OCI-LY1 (cell line): ENCODE data around the gene KLK12.

Source experiments
- H2AFZ ChIP-seq: fragments of 200-600 bp; sonication (generic), shearing (Covaris generic); 2 replicates; pipeline ENCODE4 v1.6.0; 2014; ENCODE audit warnings: antibody characterized with exemption, mild to moderate bottlenecking, low read length
- H3F3A ChIP-seq: fragments of 200-600 bp; sonication (generic), shearing (Covaris generic); 2 replicates; pipeline ENCODE4 v1.6.0; 2014; ENCODE audit warnings: mild to moderate bottlenecking, antibody characterized with exemption, low read length, moderate library complexity; ENCODE audit not compliant: insufficient read depth
- H3K27ac ChIP-seq: fragments of 200-600 bp; sonication (generic); 2 replicates; pipeline ENCODE4 v1.5.1; 2014; ENCODE audit warnings: low read length, mixed run types, mild to moderate bottlenecking, low read depth; ENCODE audit not compliant: poor library complexity, severe bottlenecking
- H3K27me3 ChIP-seq: fragments of 200-600 bp; sonication (generic); 2 replicates; pipeline ENCODE4 v1.6.0; 2014; ENCODE audit warnings: antibody characterized with exemption, mild to moderate bottlenecking, low read length, moderate library complexity; ENCODE audit not compliant: insufficient read depth
- H3K36me3 ChIP-seq: fragments of 200-600 bp; sonication (generic); 2 replicates; pipeline ENCODE4 v1.6.1; 2014; ENCODE audit warnings: mild to moderate bottlenecking, antibody characterized with exemption, low read length, moderate library complexity, mixed read lengths; ENCODE audit not compliant: insufficient read depth
- H3K4me1 ChIP-seq: fragments of 200-600 bp; sonication (generic); 2 replicates; pipeline ENCODE4 v1.5.1; 2014; ENCODE audit warnings: mild to moderate bottlenecking, low read length, moderate library complexity; ENCODE audit not compliant: insufficient read depth, severe bottlenecking
- H3K4me2 ChIP-seq: fragments of 200-600 bp; sonication (generic), shearing (Covaris generic); 2 replicates; pipeline ENCODE4 v1.6.1; 2014; ENCODE audit warnings: low read length
- H3K4me3 ChIP-seq: fragments of 200-600 bp; sonication (generic); 2 replicates; pipeline ENCODE4 v1.5.1; 2014; ENCODE audit warnings: low read length, low read depth, mild to moderate bottlenecking, mixed read lengths; ENCODE audit not compliant: poor library complexity, severe bottlenecking
- H3K79me2 ChIP-seq: fragments of 200-600 bp; shearing (Covaris generic); 2 replicates; pipeline ENCODE4 v1.6.1; 2016; ENCODE audit warnings: mixed run types, low read length, mixed read lengths; ENCODE audit not compliant: insufficient read depth
- H3K9ac ChIP-seq: fragments of 200-600 bp; sonication (generic), shearing (Covaris generic); 2 replicates; pipeline ENCODE4 v1.6.1; 2014; ENCODE audit warnings: mild to moderate bottlenecking, low read length, mixed read lengths
- H3K9me2 ChIP-seq: fragments of 200-600 bp; sonication (generic), shearing (Covaris generic); 2 replicates; pipeline ENCODE4 v1.6.1; 2014; ENCODE audit warnings: low read depth, mild to moderate bottlenecking, low read length, mixed read lengths
- H3K9me3 ChIP-seq: fragments of 200-600 bp; shearing (Covaris generic); 2 replicates; pipeline ENCODE4 v1.6.1; 2014; ENCODE audit warnings: low read length, mixed read lengths
- H4K20me1 ChIP-seq: fragments of 200-600 bp; sonication (generic), shearing (Covaris generic); 2 replicates; pipeline ENCODE4 v1.6.0; 2016; ENCODE audit warnings: mild to moderate bottlenecking, low read length; ENCODE audit not compliant: insufficient read depth
- EZH2 ChIP-seq: fragments of 200-600 bp; sonication (generic), shearing (Covaris generic); IDR thresholded peaks from 2 replicates; pipeline ENCODE4 v1.8.0; 2017; ENCODE audit warnings: borderline replicate concordance, mixed run types, mild to moderate bottlenecking, antibody characterized with exemption, low read length, moderate library complexity, mixed read lengths
- TF ChIP-seq, protein P1 (sequence below): fragments of 200-600 bp; sonication (generic), shearing (Covaris generic); IDR thresholded peaks from 2 replicates; pipeline ENCODE4 v1.5.1; 2017; ENCODE audit warnings: mild to moderate bottlenecking, antibody characterized with exemption, low read length, moderate library complexity, mixed read lengths

Gene KLK12

DNA sequence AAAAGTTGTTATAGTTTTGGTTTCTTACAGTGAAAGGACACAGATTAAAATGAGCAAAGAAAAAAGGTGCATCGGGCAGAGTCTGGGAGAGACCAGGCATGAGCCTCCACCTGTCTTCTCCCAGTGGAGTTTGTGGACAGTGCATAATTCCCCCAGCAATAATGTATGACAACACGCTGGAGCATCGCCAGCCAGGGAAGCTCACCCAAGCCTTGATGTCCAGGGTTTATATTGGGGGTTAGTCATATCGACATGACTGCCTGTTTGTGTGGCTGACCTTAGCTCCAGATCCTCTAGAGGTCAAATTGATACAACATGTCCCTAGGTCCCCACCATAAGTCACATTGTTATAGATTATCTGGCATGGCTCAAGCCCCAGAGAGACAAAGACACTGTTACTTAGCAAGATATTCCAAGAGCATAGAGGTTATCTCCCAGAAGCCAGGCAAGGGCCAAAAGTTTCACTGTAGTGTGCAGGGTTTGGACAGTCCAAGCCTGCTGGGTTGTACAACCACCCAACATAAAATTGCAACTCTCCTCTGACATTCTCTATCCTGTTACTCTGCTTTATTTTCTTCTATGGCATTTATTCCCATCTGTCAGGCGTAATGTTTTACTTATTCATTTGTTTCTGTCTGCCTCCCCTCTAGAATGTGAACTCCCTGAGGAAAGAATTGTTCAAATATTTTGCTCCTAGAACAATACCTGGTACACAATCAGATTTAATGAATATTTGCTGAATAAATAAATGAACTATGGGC is 35.7 kb upstream of the KLK12 start:
- Histone ChIP-seq H3K9me2 (no peaks in the 10 kb centered on the region), H2AFZ (no peak overlapping the region), H3K4me1 (no peaks in the 10 kb centered on the region), H3F3A (no peaks in the 10 kb centered on the region), H3K4me3 (no peak overlapping the region), H3K27me3 (peaks cover 2% of the 10 kb centered on the region), H3K4me2 (no peak overlapping the region), H3K36me3 (no peaks in the 10 kb centered on the region), H3K27ac (no peak overlapping the region), H3K9me3 (0 out of 2 replicates have a peak, but pooled peaks cover 4% of the 10 kb centered on the region), H4K20me1 (no peaks in the 10 kb centered on the region), H3K9ac (no peak overlapping the region), H3K79me2 (no peaks in the 10 kb centered on the region)
- TF ChIP-seq, protein P1, sequence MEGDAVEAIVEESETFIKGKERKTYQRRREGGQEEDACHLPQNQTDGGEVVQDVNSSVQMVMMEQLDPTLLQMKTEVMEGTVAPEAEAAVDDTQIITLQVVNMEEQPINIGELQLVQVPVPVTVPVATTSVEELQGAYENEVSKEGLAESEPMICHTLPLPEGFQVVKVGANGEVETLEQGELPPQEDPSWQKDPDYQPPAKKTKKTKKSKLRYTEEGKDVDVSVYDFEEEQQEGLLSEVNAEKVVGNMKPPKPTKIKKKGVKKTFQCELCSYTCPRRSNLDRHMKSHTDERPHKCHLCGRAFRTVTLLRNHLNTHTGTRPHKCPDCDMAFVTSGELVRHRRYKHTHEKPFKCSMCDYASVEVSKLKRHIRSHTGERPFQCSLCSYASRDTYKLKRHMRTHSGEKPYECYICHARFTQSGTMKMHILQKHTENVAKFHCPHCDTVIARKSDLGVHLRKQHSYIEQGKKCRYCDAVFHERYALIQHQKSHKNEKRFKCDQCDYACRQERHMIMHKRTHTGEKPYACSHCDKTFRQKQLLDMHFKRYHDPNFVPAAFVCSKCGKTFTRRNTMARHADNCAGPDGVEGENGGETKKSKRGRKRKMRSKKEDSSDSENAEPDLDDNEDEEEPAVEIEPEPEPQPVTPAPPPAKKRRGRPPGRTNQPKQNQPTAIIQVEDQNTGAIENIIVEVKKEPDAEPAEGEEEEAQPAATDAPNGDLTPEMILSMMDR, result no peak
- no peak for TF ChIP-seq EZH2

DNA sequence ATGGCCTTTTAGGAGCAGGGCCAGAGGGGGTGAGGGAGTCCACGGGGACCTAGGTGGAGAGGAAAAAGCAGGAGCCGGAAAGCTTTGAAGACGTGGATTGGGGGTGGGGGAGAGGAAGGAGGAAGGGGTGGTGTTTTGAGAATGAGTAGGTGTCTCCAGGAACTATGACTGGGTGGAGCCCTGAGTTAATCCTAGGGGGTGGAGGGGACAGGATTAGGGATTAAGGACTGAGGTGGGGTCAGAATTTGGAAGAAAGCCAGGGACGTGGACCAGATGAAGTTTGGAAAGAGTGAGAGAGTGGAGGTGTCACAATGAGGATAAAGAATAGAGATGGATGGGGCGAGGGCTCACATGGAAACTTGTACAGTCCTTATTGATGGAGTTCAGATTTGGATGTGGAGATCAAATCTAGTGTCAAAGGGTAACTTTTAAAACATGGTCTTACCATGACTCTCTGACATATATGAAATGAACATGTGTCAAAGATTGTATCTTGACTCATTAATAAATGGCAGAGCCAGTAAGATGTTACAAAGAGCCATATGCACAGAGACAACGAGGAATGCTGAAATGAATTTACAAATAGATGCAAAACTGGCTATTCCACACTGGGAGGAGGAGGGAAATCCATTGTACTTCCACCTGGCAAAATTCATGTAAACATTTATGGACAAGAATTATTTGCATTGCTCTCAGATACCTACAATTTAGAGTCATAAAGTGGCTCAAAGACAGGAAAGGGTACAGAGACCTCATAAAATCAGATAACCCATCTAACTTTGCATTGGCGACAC is 31.8 kb upstream of the KLK12 start:
- TF ChIP-seq, protein P1, result no peak
- no peak for TF ChIP-seq EZH2
- no peaks in the 10 kb centered on the region; the same call in none of the 2 replicates for H3K27me3 ChIP-seq
- no peaks in the 10 kb centered on the region for H3F3A ChIP-seq
- H2AFZ ChIP-seq, result no peak overlapping the region
- H3K4me2 ChIP-seq, result no peak overlapping the region
- H3K27ac ChIP-seq, result no peak overlapping the region
- no peak overlapping the region for H3K4me3 ChIP-seq
- no peaks in the 10 kb centered on the region for H3K79me2 ChIP-seq
- no peaks in the 10 kb centered on the region for H3K9me2 ChIP-seq
- no peaks in the 10 kb centered on the region for H3K9me3 ChIP-seq
- no peaks in the 10 kb centered on the region for H4K20me1 ChIP-seq
- no peak overlapping the region for H3K9ac ChIP-seq
- H3K36me3 ChIP-seq, result no peaks in the 10 kb centered on the region
- H3K4me1 ChIP-seq, result no peaks in the 10 kb centered on the region

DNA sequence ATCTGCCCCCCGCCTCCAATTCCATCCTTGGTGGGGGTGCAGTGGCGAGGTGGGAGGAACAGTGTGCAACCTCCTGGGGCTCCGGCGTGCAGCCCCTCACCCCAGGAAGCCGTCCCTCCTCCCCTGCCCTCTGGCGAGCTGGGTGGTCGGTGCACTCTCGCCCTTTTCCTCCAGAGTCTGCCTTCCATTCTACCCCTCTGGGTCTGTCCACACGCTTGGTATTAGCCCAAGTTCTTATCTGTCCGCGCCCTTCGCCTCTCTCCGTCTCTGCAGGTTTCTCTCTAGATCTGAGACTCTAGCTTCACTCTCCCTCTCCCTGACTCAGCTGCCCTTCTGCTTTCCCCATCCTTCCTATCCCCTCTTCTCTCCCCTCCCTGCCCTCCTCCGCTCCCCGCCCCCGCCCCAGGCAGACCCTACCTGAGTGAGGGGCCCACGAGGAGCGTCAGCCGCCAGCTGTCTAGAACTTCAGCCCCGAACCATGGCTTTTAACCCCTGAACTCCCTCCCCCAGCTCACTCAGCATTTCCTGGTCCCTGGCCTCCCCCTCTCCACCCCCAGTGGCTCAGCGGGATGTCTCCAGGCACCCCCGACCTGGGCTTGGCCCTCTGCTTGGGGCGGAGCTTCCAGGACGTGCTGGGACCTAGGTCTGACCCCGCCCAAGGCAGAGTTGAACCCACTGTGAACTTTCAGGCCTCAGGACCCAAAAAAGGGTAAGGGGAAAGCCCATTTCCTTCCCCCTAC is 30.6 kb upstream of the KLK12 start:
- no peak overlapping the region for H3K9ac ChIP-seq
- H3K27ac ChIP-seq, result no peak overlapping the region
- no peak overlapping the region for H3K4me2 ChIP-seq

More for the DNA sequence above, 30.6 kb upstream of the KLK12 start:
- no peak overlapping the region for H2AFZ ChIP-seq
- no peaks in the 10 kb centered on the region; the same call in none of the 2 replicates for H3K27me3 ChIP-seq
- no peaks in the 10 kb centered on the region for H3F3A ChIP-seq
- H3K36me3 ChIP-seq, result no peaks in the 10 kb centered on the region
- no peak overlapping the region for H3K4me3 ChIP-seq
- no peaks in the 10 kb centered on the region for H4K20me1 ChIP-seq
- no peaks in the 10 kb centered on the region for H3K9me3 ChIP-seq
- H3K9me2 ChIP-seq, result no peaks in the 10 kb centered on the region
- no peak for TF ChIP-seq EZH2
- TF ChIP-seq, protein P1, result no peak
- H3K79me2 ChIP-seq, result no peaks in the 10 kb centered on the region
- no peaks in the 10 kb centered on the region for H3K4me1 ChIP-seq
